GM19455 (cell line): ENCODE data around the gene ASB11.
"Not testable (repeated sequence)": the region's sequence is repeated elsewhere in the genome, so short reads cannot be mapped to it uniquely, and the experiment has no call there.

Experiments used
- ATAC-seq: cut with Tn5 transposase; IDR thresholded peaks from one replicate; pipeline ENCODE4 v1.9.1; 2021; ENCODE audit not compliant: unreplicated experiment

Gene ASB11

DNA sequence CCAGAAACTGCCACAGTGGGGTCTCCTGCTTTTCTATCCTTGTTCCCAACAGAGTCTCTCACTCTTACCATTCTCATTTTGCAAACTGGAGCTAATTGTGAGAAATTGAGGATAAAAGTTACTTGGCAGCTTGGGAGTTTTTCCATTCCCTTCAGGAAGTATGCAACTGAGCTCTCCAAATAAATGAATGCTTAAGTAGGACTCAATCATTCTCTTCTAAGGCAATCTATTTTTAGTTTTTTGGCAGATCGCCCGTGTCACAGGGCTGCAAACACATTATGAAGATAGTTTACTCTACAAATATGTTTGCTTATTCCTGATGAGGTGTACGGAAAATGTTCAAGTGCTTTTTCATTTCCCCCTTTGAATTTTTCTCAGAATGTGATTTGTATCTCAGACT lies 5.3 kb downstream of the ASB11 start:
- no peak for ATAC-seq

DNA sequence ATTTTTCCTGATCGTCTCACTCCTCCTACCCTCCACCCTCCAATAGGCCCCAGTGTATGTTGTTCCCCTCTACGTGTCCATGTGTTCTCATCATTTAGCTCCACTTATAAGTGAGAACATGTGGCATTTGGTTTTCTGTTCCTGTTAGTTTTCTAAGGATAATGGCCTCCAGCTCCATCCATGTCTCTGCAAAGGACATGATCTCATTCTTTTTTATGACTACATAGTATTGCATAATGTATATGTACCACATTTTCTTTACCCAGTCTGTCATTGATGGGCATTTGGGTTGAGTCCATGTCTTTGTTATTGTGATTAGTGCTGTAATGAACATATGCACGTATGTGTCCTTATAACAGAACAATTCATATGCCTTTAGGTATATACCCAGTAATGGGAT lies 9.5 kb downstream of the ASB11 start:
- not testable (repeated sequence) for ATAC-seq

GRCh38 chrX:15301924-15302323 lies 13.5 kb downstream of the ASB11 start:
- ATAC-seq = no peak

GRCh38 chrX:15299941-15300851 lies 15.2 kb downstream of the ASB11 start:
- ATAC-seq = no peak

DNA sequence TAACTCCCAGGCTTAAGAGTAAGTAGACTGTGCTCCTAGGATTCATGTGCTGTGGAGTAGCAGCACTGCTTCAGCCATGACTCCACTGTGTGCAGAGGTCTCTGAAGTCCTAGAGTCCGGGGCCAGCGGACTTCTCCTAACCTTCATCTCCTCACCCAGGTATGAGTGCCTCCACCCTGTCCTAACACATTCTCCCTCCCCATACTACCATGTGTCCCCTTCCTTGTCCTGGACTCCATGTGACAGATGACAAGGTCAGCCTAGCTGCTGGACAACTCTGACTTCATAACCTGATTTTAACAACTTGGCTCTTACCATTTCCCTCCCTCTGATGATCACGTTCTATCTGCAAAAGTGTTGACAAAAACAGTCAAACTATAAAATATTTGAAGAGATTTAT lies 16.7 kb downstream of the ASB11 start:
- ATAC-seq = no peak

DNA sequence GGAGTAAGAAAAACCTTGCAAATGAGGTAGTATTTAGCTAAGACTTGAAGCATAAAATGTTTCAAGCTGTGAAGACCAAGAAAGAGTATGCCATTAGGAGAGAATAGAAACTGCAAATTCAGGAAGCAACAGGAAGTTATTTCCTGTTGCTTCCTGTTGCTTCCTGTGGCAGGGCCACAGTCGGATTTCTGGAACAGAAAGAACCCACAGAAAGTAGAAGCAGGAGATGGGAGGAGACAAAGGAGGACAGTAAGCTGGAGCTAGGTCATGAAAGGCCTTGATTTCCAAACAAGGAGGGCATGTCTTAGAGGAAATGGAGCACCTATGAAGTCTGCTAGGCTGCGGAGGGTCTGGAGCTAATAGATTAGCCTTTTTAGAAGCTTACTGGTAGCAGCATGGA lies 17.2 kb downstream of the ASB11 start:
- no peak for ATAC-seq

GRCh38 chrX:15293451-15293850 lies 22.0 kb downstream of the ASB11 start:
- no peak for ATAC-seq

GRCh38 chrX:15292861-15293260 lies 22.6 kb downstream of the ASB11 start:
- ATAC-seq = no peak

DNA sequence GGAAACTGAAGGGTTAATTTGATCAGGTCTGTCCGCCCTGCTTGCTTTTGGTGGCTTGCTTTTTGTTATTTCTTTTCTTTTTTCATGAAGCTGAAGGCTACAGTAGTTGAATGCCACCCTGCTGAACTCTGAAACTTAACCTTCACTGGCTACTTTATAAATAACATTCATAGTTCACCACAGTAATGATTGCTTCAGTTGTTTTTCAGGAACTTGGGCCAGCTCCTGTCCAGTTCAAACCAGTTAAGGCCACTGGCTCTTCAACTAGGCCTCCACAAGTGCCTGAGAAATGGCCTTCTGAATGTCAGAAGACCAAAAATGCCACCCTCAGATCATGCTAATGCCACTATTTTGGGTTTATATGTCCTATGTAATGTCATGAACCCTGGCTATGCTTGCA lies 37.8 kb downstream of the ASB11 start:
- ATAC-seq = no peak

GRCh38 chrX:15274946-15275345 lies 40.5 kb downstream of the ASB11 start:
- no peak for ATAC-seq

- not testable (repeated sequence) for ATAC-seq
Observed at GRCh38 chrX:15273275-15273674, 42.2 kb downstream of the ASB11 start.

GRCh38 chrX:15271757-15272156 lies 43.7 kb downstream of the ASB11 start:
- ATAC-seq = no peak

GRCh38 chrX:15269618-15270521 lies 45.6 kb downstream of the ASB11 start, which contains the start of gene ASB9:
Gene ASB9, minus strand, starts transcription at chrX:15270083. Its CDS starts 209 bp downstream, at chrX:15269874.
- ATAC-seq = no peak

- no peak for ATAC-seq
Observed at GRCh38 chrX:15269120-15269519, 46.3 kb downstream of the ASB11 start.

DNA sequence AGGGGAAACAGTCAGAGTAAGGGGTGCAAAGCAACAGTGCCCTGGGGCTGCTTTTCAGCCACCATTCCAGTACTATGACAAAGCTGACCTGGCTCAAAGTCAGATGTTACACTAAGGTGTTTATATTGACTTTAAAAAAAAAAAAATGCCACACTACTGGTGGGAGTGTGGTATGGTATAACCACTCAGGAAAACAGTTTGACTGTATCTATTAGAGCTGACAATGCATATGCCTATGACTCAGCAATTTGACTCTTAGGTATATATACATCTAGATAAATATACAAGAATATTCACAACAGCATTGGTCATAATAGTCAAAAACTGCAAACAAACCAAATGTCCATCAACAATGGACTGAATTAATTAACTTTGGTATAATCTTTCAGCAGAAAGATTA lies 60.6 kb downstream of the ASB11 start:
- no peak for ATAC-seq

GRCh38 chrX:15245896-15246295 lies 69.5 kb downstream of the ASB11 start:
- no peak for ATAC-seq

DNA sequence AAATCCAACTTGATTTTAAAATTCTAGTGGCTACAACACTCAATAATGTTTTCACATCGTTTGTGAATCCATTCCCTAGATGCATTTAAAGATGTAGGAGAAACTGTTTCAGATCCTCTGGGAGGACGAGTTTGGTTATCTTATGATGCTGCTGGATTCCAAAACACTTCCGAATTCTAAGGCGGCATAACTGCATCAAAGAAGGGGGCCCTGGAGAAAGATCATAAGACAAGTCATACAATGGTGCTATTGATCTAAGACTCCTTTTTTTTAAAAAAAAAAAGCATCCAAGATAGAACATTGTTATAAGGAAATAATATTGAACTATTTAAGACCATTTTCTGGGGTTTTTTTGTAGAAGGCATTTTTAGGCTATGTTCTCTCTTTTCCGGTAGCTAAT lies 71.0 kb downstream of the ASB11 start:
- no peak for ATAC-seq

DNA sequence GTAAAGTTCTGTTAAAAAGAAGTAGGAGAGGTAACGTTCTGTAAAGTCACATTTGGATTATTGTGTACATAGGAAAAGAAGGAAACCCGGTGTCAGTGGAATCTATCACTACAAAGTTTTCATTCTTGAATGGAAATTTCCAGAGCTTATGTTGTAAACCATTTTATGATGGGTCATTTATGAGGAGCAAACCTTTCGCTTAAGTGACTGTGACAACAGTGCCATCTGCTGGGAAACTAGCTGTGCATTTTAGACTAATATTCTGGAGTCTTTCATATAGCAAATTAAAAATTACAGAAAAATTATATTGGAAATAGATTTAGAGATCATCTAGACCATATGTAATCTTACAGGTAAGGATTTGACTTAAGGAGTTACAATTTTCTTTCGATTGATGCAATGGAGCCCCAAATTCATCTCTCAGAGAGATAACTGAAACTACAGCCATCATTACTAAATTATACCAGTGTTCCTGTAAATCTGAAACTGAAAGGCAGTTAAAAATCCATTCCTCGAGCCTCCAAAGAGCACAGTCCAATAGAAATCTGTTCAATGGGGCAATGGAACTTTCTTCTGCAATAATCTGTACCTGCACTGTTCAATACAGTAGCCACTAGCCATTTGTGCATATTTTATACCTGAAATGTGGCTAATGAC lies 72.4 kb downstream of the ASB11 start:
- ATAC-seq = no peak

DNA sequence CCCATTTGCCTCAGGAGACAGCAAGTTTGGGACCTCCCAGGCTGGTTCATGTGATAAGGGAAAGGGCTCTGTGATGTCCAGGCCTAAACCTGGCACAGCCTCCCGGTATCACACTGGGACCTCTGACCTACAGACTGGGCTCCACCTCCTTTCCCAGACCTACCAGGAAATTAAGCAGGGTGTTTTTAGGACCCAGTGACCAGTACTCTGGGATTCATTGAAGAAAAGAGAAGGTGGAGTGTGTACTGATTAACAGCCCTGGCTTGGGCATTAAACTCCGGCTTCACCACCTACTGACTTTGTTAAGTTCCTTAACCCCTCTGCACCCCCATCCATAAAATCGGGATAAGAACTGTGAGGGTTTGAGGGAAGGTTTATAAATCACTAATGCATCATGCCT lies 74.1 kb downstream of the ASB11 start:
- ATAC-seq = no peak

GRCh38 chrX:15240414-15240813 lies 75.0 kb downstream of the ASB11 start:
- no peak for ATAC-seq

DNA sequence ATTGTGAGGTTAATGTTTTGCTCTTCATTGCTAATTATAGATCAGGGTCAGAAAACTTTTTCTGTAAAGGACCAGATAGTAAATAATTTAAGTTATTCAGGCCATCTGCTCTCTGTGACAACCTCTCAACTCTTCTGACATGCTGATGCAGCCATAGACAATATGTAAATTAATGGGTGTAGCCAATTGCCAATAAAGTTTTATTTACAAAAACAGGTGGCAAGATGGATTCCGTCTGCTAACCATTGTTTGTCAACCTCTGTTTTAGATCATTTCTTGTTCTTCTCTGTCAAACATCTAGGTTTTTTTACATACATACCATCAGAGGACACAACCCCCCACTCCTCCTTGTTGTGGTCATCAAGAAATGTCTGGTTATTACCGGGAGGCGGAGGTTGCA lies 79.3 kb downstream of the ASB11 start:
- ATAC-seq = no peak
